HAP-1 (cell line): ENCODE data around the gene CATSPERB.
"Not testable (repeated sequence)": the region's sequence is repeated elsewhere in the genome, so short reads cannot be mapped to it uniquely, and the experiment has no call there.

Experiments
- DNase-seq, 2 experiments: peaks; one replicate each; pipeline ENCODE4 v3.0.0-alpha.2; 2016 to 2020; ENCODE audit warnings: low spot score in 2 of 2
- H3K27me3 ChIP-seq: fragments of 250-450 bp; sonication (Bioruptor Pico); 2 replicates; pipeline ENCODE4 v1.5.1; 2020; ENCODE audit warnings: low read depth, mild to moderate bottlenecking, moderate library complexity
- H3K36me3 ChIP-seq: fragments of 250-450 bp; sonication (Bioruptor Pico); replicated peaks from 2 replicates; pipeline ENCODE4 v1.5.1; 2020; ENCODE audit warnings: mild to moderate bottlenecking
- H3K4me1 ChIP-seq: fragments of 250-450 bp; sonication (Bioruptor Pico); 2 replicates; pipeline ENCODE4 v1.5.1; 2020; ENCODE audit warnings: mild to moderate bottlenecking
- H3K4me3 ChIP-seq: fragments of 250-450 bp; sonication (Bioruptor Pico); 2 replicates; pipeline ENCODE4 v1.5.1; 2020; ENCODE audit warnings: mild to moderate bottlenecking, moderate library complexity
- H3K9me3 ChIP-seq: fragments of 250-450 bp; sonication (Bioruptor Pico); 2 replicates; pipeline ENCODE4 v1.5.1; 2020; ENCODE audit warnings: mild to moderate bottlenecking, moderate library complexity
- in situ Hi-C: fragments of 300-500 bp; cut with MboI; formaldehyde crosslinking; loops from 3 replicates; pipeline ENCODE4 v1.14.3; 2020; ENCODE audit warnings: low sequenced_read_pairs, inconsistent platforms, mixed read lengths

The CATSPERB gene

GRCh38 chr14:91679273-91679672 lies 52.6 kb downstream of the CATSPERB start:
- no peak for DNase-seq

GRCh38 chr14:91677687-91678086 lies 54.2 kb downstream of the CATSPERB start:
- H3K4me1 ChIP-seq, DNase-seq, in situ Hi-C loops, H3K36me3 ChIP-seq, H3K4me3 ChIP-seq, H3K27me3 ChIP-seq: not testable (repeated sequence)
- H3K9me3 ChIP-seq, result peaks cover 14% of the 10 kb centered on the region

More at GRCh38 chr14:91679273-91679672, 52.6 kb downstream of the CATSPERB start:
- peaks cover 11% of the 10 kb centered on the region for H3K9me3 ChIP-seq
- H3K27me3 ChIP-seq, result no peaks in the 10 kb centered on the region
- no peaks in the 10 kb centered on the region for H3K36me3 ChIP-seq
- peaks cover 3% of the 10 kb centered on the region; the same call in 1 of the 2 replicates for H3K4me1 ChIP-seq
- in situ Hi-C loops, result no loop called here
- no peak overlapping the region for H3K4me3 ChIP-seq

GRCh38 chr14:91674911-91675310 lies 57.0 kb downstream of the CATSPERB start:
- Histone ChIP-seq H3K9me3 (peaks cover 14% of the 10 kb centered on the region), H3K27me3 (no peaks in the 10 kb centered on the region), H3K4me1 (no peaks in the 10 kb centered on the region), H3K36me3 (no peaks in the 10 kb centered on the region), H3K4me3 (no peak overlapping the region)
- no peak for DNase-seq
- in situ Hi-C loops, result no loop called here

- no peaks in the 10 kb centered on the region for H3K27me3 ChIP-seq
- in situ Hi-C loops, result no loop called here
- H3K4me3 ChIP-seq, result no peak overlapping the region
- no peak for DNase-seq
- peaks cover 5% of the 10 kb centered on the region; the same call in 1 of the 2 replicates for H3K9me3 ChIP-seq
- no peaks in the 10 kb centered on the region for H3K36me3 ChIP-seq
- no peaks in the 10 kb centered on the region for H3K4me1 ChIP-seq
Observed at GRCh38 chr14:91669867-91670266, 62.0 kb downstream of the CATSPERB start.

- H3K36me3 ChIP-seq, H3K27me3 ChIP-seq, H3K4me1 ChIP-seq, DNase-seq, in situ Hi-C loops, H3K4me3 ChIP-seq, H3K9me3 ChIP-seq: not testable (repeated sequence)
Observed at GRCh38 chr14:91667101-91667500, 64.8 kb downstream of the CATSPERB start.

- no peaks in the 10 kb centered on the region; the same call in 1 of the 2 replicates for H3K9me3 ChIP-seq
- no peaks in the 10 kb centered on the region for H3K4me1 ChIP-seq
- no peaks in the 10 kb centered on the region for H3K36me3 ChIP-seq
- no peak for DNase-seq
- peaks cover 3% of the 10 kb centered on the region for H3K27me3 ChIP-seq
- in situ Hi-C loops, result no loop called here
- H3K4me3 ChIP-seq, result no peak overlapping the region
Observed at GRCh38 chr14:91660790-91661189, 71.1 kb downstream of the CATSPERB start.

DNA sequence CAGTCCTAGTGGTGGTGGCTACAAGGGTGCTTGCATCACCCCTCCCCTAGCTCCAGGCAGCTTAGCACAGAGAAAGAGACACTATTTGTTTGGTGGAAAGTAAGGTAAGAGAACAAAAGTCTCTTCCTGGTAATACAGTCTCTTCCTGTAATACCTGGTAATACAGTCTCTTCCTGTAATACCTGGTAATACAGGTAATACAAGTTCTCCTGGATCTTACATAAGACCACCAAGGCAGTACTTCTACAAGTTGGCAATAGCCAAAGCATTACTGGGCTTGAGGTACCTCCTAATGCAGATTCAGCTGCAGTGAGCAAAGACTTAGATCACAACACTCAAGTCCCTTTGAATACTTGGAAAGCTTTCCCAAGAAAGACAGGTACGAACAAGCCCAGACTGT lies 77.0 kb downstream of the CATSPERB start:
- in situ Hi-C loops, result no loop called here

GRCh38 chr14:91653451-91653850 lies 78.4 kb downstream of the CATSPERB start:
- Histone ChIP-seq H3K36me3 (no peaks in the 10 kb centered on the region), H3K9me3 (no peaks in the 10 kb centered on the region), H3K27me3 (peaks cover 3% of the 10 kb centered on the region), H3K4me3 (no peak overlapping the region), H3K4me1 (no peaks in the 10 kb centered on the region)
- in situ Hi-C loops, result no loop called here
- no peak for DNase-seq

More for the DNA sequence above, 77.0 kb downstream of the CATSPERB start:
- Histone ChIP-seq H3K4me1 (no peaks in the 10 kb centered on the region), H3K36me3 (no peaks in the 10 kb centered on the region), H3K9me3 (no peaks in the 10 kb centered on the region), H3K4me3 (no peak overlapping the region), H3K27me3 (peaks cover 3% of the 10 kb centered on the region)
- no peak for DNase-seq

DNA sequence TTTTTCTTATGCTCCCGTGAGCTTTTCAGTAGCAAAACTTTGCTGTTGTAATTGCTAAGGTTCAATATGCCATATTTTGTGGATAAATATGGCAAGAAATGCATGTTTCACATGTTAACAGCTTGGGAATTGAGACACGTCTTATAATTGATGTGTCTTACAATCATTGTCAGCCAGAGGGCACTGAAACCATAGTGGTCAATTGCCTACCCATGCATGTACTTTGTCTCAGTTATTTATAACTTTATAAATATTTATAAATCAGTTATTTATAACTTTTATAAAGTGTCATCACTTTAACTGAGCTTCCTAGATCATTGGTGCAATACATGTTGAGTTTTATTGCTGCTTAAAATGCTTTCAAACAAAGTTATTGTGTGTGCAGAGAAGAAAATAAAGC lies 82.0 kb downstream of the CATSPERB start:
- Histone ChIP-seq H3K36me3 (no peaks in the 10 kb centered on the region), H3K4me3 (no peak overlapping the region), H3K4me1 (no peaks in the 10 kb centered on the region), H3K9me3 (no peaks in the 10 kb centered on the region; the same call in 1 of the 2 replicates), H3K27me3 (no peaks in the 10 kb centered on the region; the same call in 1 of the 2 replicates)
- DNase-seq, result peak in 1 of 2 experiments; percentile 15
- in situ Hi-C loops, result no loop called here

DNA sequence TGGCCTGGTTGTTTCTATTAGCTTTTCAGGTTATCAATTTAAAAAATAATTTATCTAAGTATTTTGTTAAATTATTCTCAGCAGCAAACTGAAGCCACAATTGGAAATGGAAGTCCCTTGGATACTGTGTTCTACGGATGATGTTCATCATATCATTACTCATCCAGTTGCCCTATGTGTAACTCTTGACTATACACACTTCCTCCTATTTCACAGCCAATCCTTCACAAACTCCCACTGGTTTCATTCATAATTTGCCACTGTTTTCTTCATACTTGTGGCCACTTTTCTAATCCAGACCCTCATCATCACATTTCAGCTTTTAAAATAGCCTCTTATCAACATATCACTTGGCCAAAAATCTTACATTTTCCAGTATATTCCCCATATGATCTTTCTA lies 84.0 kb downstream of the CATSPERB start:
- Histone ChIP-seq H3K4me1 (no peaks in the 10 kb centered on the region), H3K36me3 (no peaks in the 10 kb centered on the region), H3K9me3 (no peaks in the 10 kb centered on the region; the same call in 1 of the 2 replicates), H3K27me3 (no peaks in the 10 kb centered on the region; the same call in 1 of the 2 replicates), H3K4me3 (no peak overlapping the region)
- in situ Hi-C loops, result no loop called here
- DNase-seq, result no peak

GRCh38 chr14:91636604-91637003 lies 95.3 kb downstream of the CATSPERB start:
- no peak for DNase-seq

DNA sequence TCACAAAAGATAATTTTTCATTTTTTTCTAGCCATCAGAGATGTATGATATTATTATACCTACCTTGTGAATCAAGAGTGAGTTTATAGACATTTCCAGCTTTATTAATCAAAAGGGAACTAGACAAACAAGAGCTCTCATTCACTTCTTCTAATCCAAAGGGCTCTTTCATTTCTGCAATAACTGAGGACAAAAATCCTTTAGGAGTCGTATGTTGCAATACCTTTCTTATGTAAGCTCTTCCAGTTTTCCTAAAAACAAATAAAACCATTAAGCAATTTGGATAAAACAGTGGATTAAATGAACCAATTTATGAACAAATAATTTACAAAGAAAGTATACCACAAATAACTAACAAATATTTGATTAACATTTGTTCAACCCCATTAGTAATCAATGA lies 107.1 kb downstream of the CATSPERB start:
- no peaks in the 10 kb centered on the region for H3K36me3 ChIP-seq
- H3K27me3 ChIP-seq, result no peaks in the 10 kb centered on the region
- H3K4me1 ChIP-seq, result no peaks in the 10 kb centered on the region
- in situ Hi-C loops, result no loop called here
- H3K9me3 ChIP-seq, result no peaks in the 10 kb centered on the region
- H3K4me3 ChIP-seq, result no peak overlapping the region
- DNase-seq, result no peak

More at GRCh38 chr14:91636604-91637003, 95.3 kb downstream of the CATSPERB start:
- in situ Hi-C loops, result no loop called here
- Histone ChIP-seq H3K27me3 (no peaks in the 10 kb centered on the region), H3K4me3 (no peak overlapping the region), H3K4me1 (no peaks in the 10 kb centered on the region), H3K36me3 (no peaks in the 10 kb centered on the region), H3K9me3 (no peaks in the 10 kb centered on the region)

DNA sequence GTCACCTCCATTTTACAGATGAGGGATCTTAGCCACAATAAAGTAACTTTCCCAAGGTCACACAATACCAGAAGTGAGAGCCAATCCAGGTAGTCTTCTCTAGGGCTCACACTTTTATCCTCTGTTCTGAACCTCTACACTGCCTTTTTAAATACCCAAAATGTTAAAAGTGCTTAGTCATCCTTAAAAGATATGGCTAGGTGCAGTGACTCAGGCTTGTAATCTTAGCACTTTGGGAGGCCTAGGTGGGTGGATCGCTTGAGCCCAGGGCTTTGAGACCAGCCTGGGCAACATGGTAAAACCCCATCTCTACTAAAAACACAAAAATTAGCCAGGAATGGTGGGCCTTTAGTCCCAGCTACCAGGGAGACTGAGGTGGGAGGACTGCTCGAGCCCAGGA lies 117.7 kb downstream of the CATSPERB start:
- H3K36me3 ChIP-seq, result no peaks in the 10 kb centered on the region
- no peak overlapping the region for H3K4me3 ChIP-seq
- DNase-seq, result no peak
- no peaks in the 10 kb centered on the region for H3K9me3 ChIP-seq
- H3K27me3 ChIP-seq, result no peaks in the 10 kb centered on the region
- H3K4me1 ChIP-seq, result peaks cover 15% of the 10 kb centered on the region
- in situ Hi-C loops, result no loop called here

DNA sequence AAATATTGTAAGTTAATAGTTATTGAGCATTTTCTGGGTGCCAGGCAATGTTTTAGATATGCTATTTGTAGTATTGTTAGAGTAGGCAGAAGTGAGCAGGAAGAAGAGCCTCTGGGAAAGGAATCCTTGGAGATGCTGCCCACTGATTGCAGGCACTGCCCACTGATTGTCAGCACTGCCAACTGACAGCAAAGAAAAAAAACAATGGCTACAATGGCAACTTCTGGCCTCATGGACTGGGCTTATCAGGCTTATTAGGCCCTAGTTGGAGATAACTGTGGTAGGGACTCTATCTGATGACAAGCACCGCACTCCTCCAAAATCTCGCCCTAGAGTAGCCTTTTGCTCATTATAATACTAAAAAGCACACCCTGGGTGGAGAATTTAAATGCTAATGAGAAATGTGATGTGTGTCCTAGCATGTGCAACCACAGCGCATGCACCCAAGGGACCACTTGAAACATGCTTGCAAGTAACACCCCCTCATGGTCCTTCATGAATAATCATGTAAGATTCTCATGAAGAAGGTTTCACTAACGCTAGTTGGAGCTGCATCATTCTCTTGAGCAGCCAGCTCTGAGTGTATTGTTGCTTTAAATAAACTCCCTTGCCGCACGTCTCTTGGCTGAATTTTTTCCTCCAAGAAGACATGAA lies 118.3 kb downstream of the CATSPERB start:
- Histone ChIP-seq H3K9me3 (no peaks in the 10 kb centered on the region), H3K27me3 (no peaks in the 10 kb centered on the region), H3K4me3 (no peak overlapping the region), H3K36me3 (no peaks in the 10 kb centered on the region), H3K4me1 (peaks cover 18% of the 10 kb centered on the region)
- no peak for DNase-seq
- in situ Hi-C loops, result no loop called here

DNA sequence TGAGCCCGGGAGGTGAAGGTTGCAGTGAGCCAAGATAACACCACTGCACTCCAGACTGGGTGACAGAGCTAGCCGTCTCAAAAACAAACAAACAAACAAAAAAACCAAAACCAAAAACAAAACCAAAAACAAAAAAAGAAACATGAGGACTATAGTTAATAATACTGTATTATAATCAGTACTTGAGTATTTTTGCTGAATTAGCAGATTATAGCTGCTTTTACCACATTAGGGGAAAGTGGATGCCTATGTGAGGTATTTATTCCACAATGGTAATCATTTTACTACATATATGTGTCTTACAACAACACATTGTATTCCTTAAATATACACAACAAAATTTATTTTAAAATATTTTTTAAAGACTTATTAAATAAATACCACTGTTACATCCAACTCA lies 120.4 kb downstream of the CATSPERB start:
- in situ Hi-C loops, result no loop called here
- DNase-seq, result no peak
- Histone ChIP-seq H3K9me3 (no peaks in the 10 kb centered on the region), H3K4me3 (no peak overlapping the region), H3K4me1 (peaks cover 18% of the 10 kb centered on the region), H3K36me3 (no peaks in the 10 kb centered on the region), H3K27me3 (no peaks in the 10 kb centered on the region)
